ENCODE data around the gene ZDHHC13. TPM values are rescaled to one million over a fixed set of nuclear protein-coding genes. Genes with fewer than 3 reads are reported as not detected.

Gene ZDHHC13
- 11.8 TPM for polyA plus RNA-seq (2013, experiment 1 of 2; ENCODE audit: insufficient read length)
- 13.4 TPM for polyA plus RNA-seq (2013, experiment 2 of 2; ENCODE audit: insufficient read length)

GRCh38 chr11:19116971-19117759 lies at the start of gene ZDHHC13:
TSS of gene ZDHHC13 (plus strand) at chr11:19117168. CDS start at chr11:19117250, 82 bp downstream.
- DNase-seq, result peak; percentile 88

- DNase-seq, result peak; percentile 89
Observed at GRCh38 chr11:19071255-19071654, 45.7 kb upstream of the ZDHHC13 start.

- no peak for DNase-seq
Observed at GRCh38 chr11:19072464-19072863, 44.5 kb upstream of the ZDHHC13 start.

- DNase-seq, result no peak
Observed at GRCh38 chr11:19073454-19074415, 43.2 kb upstream of the ZDHHC13 start.

- DNase-seq, result no peak
Observed at GRCh38 chr11:19075636-19076035, 41.3 kb upstream of the ZDHHC13 start.

GRCh38 chr11:19076744-19077589 lies 40.0 kb upstream of the ZDHHC13 start:
- peak; percentile 38 for DNase-seq

GRCh38 chr11:19077965-19078364 lies 39.0 kb upstream of the ZDHHC13 start:
- DNase-seq, result no peak

- DNase-seq, result peak; percentile 66
Observed at GRCh38 chr11:19079643-19080440, 37.1 kb upstream of the ZDHHC13 start.

- DNase-seq, result peak; percentile 24
Observed at GRCh38 chr11:19080579-19080993, 36.4 kb upstream of the ZDHHC13 start.

- no peak for DNase-seq
Observed at GRCh38 chr11:19083166-19083565, 33.8 kb upstream of the ZDHHC13 start.

GRCh38 chr11:19084661-19085315 lies 32.2 kb upstream of the ZDHHC13 start:
- no peak for DNase-seq

GRCh38 chr11:19087658-19088057 lies 29.3 kb upstream of the ZDHHC13 start:
- DNase-seq, result no peak

GRCh38 chr11:19088791-19089190 lies 28.2 kb upstream of the ZDHHC13 start:
- no peak for DNase-seq

GRCh38 chr11:19089421-19089820 lies 27.5 kb upstream of the ZDHHC13 start:
- DNase-seq, result no peak

- no peak for DNase-seq
Observed at GRCh38 chr11:19091366-19091765, 25.6 kb upstream of the ZDHHC13 start.

GRCh38 chr11:19092342-19092741 lies 24.6 kb upstream of the ZDHHC13 start:
- no peak for DNase-seq

- no peak for DNase-seq
Observed at GRCh38 chr11:19092850-19093249, 24.1 kb upstream of the ZDHHC13 start.

GRCh38 chr11:19093976-19094375 lies 23.0 kb upstream of the ZDHHC13 start:
- peak; percentile 13 for DNase-seq

- DNase-seq, result no peak
Observed at GRCh38 chr11:19094859-19095258, 22.1 kb upstream of the ZDHHC13 start.

- DNase-seq, result no peak
Observed at GRCh38 chr11:19099093-19099492, 17.9 kb upstream of the ZDHHC13 start.

GRCh38 chr11:19100885-19101284 lies 16.1 kb upstream of the ZDHHC13 start:
- no peak for DNase-seq

Measured in fibroblast of skin of scalp (primary cell).